Gastrocnemius medialis (tissue), 4 donors: ENCODE results near the gene ZNF268.

Experiments
- CTCF ChIP-seq, 5 experiments: fragments of 450-650 bp in 3 of 5; fragments of 200-600 bp in 2 of 5; sonication (generic) in 2 of 5; IDR thresholded peaks in 4 of 5; conservative IDR thresholded peaks in 1 of 5; 1 replicate in 4 of 5; 2 replicates in 1 of 5; pipeline ENCODE4 v1.5.1; 2016 to 2019; ENCODE audit warnings: antibody characterized with exemption in 5 of 5, mild to moderate bottlenecking in 3 of 5, moderate library complexity in 3 of 5
- POLR2A ChIP-seq, 2 donors: fragments of 450-650 bp; IDR thresholded peaks; one replicate each; pipeline ENCODE4 v1.6.1; 2017; ENCODE audit warnings: antibody characterized with exemption in 2 of 2, mild to moderate bottlenecking in 2 of 2, moderate library complexity in 2 of 2

DNA sequence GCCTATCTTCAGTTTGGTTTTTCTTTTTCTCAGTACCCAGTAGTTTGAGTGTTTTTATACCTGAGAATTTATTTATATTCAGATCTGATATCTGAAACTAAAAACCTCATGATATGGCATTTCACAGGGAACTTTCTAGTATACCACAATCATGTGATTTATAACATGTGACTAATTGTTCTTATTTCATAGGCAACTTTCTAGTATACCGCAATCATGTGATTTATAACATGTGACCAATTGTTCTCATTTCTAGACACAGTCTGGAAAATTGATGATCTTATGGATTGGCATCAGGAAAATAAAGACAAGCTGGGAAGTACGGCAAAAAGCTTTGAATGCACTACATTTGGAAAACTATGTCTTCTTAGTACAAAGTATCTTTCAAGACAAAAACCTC lies 20.6 kb downstream of the ZNF268 start:
- TF ChIP-seq POLR2A (IDR thresholded peaks at IDR 0.05) (no peak), CTCF (IDR thresholded peaks at IDR 0.05 in 4 of 5, conservative IDR thresholded peaks at IDR 0.05 in 1 of 5) (no peak)
